Measurements from ENCODE around the gene CREB3L2.

GRCh38 chr7:137948845-137949330 is 53.0 kb downstream of the CREB3L2 start:
- TF ChIP-seq ZFHX2 (tag by site-specific recombination; conservative IDR thresholded peaks at IDR 0.05) (no peak), SP2 (tag by site-specific recombination; IDR thresholded peaks at IDR 0.05) (no peak), ZNF239 (tag by site-specific recombination; IDR thresholded peaks at IDR 0.05) (no peak), GLI4 (tag by site-specific recombination; IDR thresholded peaks at IDR 0.05) (no peak), ZNF426 (tag by site-specific recombination; IDR thresholded peaks at IDR 0.05) (no peak), CTCF (tag by site-specific recombination; IDR thresholded peaks at IDR 0.05) (no peak), SALL2 (tag by site-specific recombination; IDR thresholded peaks at IDR 0.05; ENCODE audit: borderline replicate concordance) (no peak), ZNF292 (tag by site-specific recombination; IDR thresholded peaks at IDR 0.05; ENCODE audit: borderline replicate concordance, low read depth) (no peak), SCRT1 (tag by site-specific recombination; IDR thresholded peaks at IDR 0.05; ENCODE audit: borderline replicate concordance) (no peak), OSR2 (tag by site-specific recombination; IDR thresholded peaks at IDR 0.05) (no peak)
- TF ChIP-seq, protein P1, sequence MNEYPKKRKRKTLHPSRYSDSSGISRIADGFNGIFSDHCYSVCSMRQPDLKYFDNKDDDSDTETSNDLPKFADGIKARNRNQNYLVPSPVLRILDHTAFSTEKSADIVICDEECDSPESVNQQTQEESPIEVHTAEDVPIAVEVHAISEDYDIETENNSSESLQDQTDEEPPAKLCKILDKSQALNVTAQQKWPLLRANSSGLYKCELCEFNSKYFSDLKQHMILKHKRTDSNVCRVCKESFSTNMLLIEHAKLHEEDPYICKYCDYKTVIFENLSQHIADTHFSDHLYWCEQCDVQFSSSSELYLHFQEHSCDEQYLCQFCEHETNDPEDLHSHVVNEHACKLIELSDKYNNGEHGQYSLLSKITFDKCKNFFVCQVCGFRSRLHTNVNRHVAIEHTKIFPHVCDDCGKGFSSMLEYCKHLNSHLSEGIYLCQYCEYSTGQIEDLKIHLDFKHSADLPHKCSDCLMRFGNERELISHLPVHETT (tag by site-specific recombination; IDR thresholded peaks at IDR 0.05): no peak
